ENCODE measurements around the gene SPINK9.

The SPINK9 gene

DNA sequence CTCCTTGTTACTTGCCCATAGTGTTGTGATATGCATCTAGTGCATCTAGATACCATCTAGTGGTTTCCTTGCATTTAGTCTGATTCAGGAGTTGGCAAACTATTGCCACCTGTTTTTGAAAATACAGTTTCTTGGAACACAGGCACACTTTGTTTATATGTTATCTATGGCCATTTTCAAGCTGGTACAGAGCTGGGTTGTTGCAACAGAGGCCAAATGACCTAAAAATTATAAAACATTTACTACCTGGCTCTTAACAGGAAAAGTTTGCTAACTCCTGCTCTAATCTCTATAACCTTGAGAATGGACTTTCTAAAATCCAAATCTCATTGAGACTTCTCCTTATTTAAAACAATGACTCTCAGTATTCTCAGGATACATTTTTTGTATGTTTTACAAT lies 29.0 kb downstream of the SPINK9 start:
- in situ Hi-C loops (cut with HindIII; ENCODE audit: low sequenced_read_pairs): no loop called here

DNA sequence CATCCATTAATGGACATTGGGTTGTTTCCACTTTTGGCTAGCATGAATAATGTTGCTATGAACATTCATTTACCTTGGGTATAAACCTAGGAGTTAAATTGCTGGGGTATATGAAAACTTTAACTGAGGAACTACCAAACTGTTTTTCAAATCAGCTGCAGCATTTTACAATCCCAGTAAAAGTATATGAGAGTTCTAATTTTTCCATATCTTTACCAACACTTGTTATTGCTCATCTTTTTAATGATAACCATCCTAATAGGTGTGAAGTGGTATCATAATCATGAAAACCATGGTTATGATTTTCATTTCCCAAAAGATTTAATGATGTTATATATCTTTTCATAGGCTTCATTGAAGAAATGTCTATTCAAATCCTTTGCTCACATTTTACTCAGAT lies 32.9 kb downstream of the SPINK9 start:
- in situ Hi-C loops (cut with HindIII; ENCODE audit: low sequenced_read_pairs): no loop called here

DNA sequence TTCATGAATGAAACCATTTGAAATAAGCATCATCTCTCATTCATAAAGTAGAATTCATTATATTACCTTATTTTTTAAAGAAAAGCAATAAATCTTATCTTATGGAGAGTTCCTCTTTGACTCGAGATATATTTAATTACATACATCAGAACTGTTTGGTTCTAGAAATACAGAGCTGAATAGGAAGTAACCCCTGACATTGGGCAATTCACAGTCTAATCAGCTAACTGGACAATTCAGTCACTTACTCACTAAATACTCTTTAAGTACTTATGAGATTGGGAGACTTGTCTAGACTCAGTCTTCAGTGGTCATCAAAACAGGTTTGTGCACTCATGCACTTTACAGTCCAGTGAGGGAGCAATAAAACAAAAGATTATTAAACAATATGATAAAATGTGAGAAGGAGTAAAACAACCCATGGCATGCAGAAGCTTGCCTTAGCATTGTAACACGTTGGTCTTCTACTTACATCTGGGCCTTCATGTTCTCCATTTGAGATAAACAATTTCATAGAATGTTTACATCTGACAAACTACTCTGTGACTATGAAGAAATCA lies 36.9 kb downstream of the SPINK9 start:
- in situ Hi-C loops (cut with HindIII; ENCODE audit: low sequenced_read_pairs): no loop called here

DNA sequence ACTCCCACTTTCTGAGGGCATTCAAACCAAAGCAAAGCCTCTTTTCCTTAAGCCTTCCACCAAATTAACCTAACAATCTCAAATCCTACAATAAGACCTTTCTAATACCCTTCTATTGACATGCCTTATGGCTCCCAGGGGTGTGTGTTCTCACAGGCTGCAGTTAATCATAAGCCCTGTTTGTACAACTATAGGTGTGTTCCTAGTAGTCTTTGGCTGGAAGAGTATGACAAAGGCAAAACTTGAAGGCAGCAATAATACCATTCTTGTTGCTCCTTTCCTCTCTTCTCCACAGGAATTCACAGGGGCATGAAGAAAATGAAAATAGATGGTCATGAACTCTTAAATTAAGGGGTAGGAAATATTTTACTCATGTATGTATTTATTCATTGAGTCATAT lies 37.5 kb downstream of the SPINK9 start:
- in situ Hi-C loops (cut with HindIII; ENCODE audit: low sequenced_read_pairs): no loop called here

DNA sequence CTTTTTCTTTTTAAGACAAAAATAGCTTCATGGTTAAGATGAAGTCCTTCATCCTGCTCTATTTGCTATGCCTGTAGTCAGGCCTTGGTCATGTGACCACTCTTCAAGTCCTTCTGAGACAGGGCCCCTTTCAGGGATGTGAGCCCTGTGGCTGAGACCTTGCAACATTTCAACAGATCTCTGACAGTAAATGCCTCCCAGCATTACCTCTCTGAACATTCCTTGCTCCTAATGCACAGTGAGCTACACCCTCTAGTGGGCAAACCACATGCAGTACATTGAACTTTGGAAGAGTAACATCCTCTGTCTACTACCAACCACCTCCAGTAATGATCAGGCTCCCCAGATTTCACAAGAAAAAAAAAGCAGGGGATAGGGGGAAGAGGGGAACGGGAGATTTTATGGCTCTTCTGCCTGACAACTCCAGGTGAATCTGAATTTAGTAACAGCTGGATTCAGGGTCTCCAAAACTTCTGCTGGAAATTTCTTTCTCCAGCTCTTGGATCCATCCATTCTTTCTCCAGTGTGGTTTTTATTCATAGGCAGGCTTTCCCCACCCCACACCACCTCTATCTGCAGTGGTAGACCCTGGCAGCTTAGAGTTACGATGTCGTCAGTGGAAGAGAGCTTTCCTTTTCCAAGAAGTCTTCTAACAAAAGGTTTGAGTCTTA lies 39.5 kb downstream of the SPINK9 start:
- in situ Hi-C loops (cut with HindIII; ENCODE audit: low sequenced_read_pairs): no loop called here

- in situ Hi-C loops (cut with HindIII; ENCODE audit: low sequenced_read_pairs): no loop called here
Measured at GRCh38 chr5:148376198-148376597, 40.8 kb downstream of the SPINK9 start.

DNA sequence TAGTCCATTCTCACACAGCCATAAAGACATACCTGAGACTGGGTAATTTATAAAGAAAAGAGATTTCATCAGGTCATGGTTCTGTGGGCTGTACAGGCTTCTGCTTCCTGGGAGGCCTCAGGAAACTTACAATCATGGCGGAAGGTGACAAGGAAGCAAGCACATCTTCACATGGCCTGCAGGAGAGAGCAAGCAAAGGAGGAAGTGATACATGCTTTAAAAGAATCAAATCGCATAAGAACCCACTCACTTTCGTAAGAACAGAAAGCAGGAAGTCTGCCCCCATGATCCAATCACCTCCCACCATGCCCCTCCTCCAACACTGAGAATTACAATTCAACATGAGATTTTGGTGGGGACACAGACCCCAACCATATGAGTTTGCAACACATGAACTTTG lies 43.3 kb downstream of the SPINK9 start:
- in situ Hi-C loops (cut with HindIII; ENCODE audit: low sequenced_read_pairs): no loop called here

DNA sequence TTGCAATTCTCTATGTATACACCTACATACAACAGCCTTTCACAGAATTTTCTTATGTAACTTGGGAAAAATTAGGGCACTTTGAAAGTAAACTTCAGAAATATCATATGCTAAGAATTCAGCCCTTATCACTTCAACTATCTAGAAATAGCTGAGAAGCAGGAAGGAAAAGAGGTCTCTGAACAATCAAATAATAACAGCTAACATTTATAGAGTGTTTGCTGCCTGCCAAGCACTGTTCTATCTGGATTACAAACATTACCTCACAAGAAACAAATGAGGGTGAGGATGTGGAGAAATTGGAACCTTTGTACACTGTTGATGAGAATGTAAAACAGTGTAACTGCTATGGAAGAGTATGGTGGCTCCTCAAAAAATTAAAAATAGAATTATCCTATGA lies 44.0 kb downstream of the SPINK9 start:
- in situ Hi-C loops (cut with HindIII; ENCODE audit: low sequenced_read_pairs): no loop called here

- in situ Hi-C loops (cut with HindIII; ENCODE audit: low sequenced_read_pairs): no loop called here
Measured at GRCh38 chr5:148381906-148382305, 46.5 kb downstream of the SPINK9 start.

- in situ Hi-C loops (cut with HindIII; ENCODE audit: low sequenced_read_pairs): no loop called here
Measured at GRCh38 chr5:148382961-148383360, 47.6 kb downstream of the SPINK9 start.

DNA sequence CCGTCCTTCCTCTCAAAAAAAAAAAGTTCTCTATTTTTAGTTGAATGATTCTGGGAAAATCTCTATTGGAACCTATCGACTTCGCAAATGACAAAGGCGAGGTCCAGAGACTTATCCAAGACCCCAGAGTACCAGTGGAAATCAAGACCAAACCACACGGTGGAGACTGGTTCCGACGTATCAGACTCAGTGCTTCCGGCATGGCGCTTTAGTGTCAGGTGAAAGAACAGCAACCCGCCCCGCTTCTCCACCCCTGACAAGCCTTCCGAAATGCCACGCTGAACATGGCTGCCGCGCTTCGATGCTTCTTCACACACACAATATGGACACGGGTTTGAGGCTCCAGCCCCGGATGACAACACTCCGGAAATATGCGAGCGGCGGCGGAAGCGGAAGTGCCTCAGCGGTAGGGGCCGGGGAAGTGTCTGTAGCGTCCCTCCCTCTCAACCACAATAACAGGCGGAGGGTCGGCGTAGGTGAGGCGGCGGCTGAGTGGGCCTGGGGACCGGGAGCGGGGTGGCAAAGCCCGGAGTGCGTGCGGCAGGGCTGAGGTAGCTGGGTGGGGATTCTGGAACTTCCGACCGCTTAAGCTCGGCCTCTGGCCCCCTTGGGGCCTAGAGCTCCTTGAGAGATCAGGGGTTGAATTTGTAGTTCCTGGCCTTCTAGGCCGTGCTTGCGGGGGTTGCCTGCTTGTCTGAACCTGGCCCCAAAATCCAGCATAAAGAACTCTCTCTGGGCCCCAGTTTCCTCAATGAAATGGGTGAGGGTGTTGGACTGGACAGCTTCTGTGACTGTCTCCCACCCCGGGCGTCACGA lies 48.4 kb downstream of the SPINK9 start, which contains the start of gene FBXO38:
FBXO38 (plus strand) TSS at position 395 of the 816 bp plus-strand sequence. CDS start 10,819 bp downstream, outside the sequence.
- in situ Hi-C loops (cut with HindIII; ENCODE audit: low sequenced_read_pairs): no loop called here

DNA sequence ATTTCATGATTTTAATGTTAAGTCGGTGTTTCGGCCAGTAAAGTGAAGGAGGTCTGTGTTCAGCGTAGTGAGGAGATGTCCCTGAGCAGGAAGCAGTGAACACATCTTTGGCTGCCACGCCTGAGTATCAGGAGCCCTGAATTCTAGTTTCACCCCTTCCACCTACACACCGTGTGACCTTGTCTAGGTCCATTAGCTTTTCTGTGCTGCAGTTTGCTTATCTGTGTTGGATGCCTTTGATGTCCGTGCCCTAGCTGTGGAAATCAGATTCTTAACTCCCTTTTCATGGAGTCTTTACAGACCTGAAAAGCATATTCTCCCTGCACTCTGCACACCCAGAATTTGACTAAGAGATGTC lies 49.0 kb downstream of the SPINK9 start:
- in situ Hi-C loops (cut with HindIII; ENCODE audit: low sequenced_read_pairs): no loop called here

- in situ Hi-C loops (cut with HindIII; ENCODE audit: low sequenced_read_pairs): no loop called here
Measured at GRCh38 chr5:148385094-148385493, 49.7 kb downstream of the SPINK9 start.

DNA sequence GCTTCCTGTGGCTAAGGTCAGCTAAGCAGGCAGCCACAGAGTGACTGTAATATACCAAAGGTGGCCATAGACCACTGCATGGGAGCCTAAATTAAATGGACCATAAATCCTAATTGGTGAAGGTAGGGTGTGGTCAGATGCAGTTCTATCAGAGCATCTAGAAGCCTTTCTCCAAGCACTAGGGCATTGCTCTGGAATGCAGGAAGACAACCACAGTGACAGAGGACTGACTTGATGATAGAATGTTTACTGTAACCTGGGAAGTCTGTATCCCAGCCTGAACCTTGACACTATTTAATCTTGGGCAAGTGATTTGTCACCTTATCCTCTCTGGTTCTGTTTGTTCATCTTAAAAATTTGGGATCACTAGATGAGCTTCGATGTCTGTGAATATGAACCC lies 50.7 kb downstream of the SPINK9 start:
- in situ Hi-C loops (cut with HindIII; ENCODE audit: low sequenced_read_pairs): no loop called here

DNA sequence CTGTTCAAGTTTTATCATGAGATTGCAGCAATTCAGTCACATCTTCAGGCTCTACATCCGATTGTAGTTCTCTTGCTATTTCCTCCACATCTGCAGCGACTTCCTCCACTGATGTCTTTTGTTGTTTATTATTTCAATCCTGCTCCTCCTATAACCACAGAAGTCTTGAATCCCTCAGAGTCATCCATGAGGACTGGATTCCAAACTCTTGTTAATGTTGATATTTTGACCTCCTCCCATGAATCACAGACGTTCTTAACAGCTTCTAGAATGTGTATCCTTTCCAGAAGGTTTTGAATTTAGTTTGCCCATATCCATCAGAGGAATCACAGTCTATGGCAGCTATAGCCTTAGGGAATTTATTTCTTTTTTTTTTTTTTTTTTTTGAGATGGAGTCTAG lies 52.0 kb downstream of the SPINK9 start:
- in situ Hi-C loops (cut with HindIII; ENCODE audit: low sequenced_read_pairs): no loop called here

GRCh38 chr5:148388696-148389095 lies 53.3 kb downstream of the SPINK9 start:
- in situ Hi-C loops (cut with HindIII; ENCODE audit: low sequenced_read_pairs): no loop called here

Data from DLD1 (cell line).